Measurements from ENCODE around the gene SLC17A5. TPM values are rescaled to one million over a fixed set of nuclear protein-coding genes. Genes with fewer than 3 reads are reported as not detected.
"Not testable (repeated sequence)": the region's sequence is repeated elsewhere in the genome, so short reads cannot be mapped to it uniquely, and the experiment has no call there.

SLC17A5 gene
- total RNA-seq, 4 donors from 2014 or later = 11.3 to 13.2 (median 12.2) TPM

DNA sequence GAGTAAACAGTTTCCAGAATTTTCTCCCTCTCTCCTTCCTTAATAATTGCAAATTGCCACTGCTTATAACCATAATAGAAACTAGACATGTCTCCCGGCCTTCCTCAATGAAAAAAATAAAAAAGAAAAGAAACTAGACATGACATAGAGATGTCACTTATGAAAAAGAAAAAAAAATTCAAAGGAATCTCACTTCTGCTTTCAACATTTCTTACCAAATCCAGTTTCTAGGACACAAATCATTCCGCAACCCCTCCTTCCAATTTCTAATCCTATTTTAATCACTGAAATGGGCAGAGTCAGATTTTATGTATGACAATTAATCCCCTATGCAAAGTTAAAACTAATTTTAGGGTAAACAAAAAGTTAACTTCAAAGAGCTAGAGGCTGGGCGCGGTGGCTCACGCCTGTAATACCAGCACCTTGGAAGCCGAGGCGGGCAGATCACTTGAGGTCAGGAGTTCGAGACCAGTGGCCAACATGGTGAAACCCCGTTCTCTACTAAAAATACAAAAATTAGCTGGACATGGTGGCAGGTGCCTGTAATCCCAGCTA is 92.9 kb downstream of the SLC17A5 start:
- TF ChIP-seq, protein P1, sequence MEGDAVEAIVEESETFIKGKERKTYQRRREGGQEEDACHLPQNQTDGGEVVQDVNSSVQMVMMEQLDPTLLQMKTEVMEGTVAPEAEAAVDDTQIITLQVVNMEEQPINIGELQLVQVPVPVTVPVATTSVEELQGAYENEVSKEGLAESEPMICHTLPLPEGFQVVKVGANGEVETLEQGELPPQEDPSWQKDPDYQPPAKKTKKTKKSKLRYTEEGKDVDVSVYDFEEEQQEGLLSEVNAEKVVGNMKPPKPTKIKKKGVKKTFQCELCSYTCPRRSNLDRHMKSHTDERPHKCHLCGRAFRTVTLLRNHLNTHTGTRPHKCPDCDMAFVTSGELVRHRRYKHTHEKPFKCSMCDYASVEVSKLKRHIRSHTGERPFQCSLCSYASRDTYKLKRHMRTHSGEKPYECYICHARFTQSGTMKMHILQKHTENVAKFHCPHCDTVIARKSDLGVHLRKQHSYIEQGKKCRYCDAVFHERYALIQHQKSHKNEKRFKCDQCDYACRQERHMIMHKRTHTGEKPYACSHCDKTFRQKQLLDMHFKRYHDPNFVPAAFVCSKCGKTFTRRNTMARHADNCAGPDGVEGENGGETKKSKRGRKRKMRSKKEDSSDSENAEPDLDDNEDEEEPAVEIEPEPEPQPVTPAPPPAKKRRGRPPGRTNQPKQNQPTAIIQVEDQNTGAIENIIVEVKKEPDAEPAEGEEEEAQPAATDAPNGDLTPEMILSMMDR (IDR thresholded peaks at IDR 0.05) = no peak
- TF ChIP-seq POLR2A (IDR thresholded peaks at IDR 0.05) = no peak
- 85 to 89% methylated on average over 9 of the region's 9 CpGs for WGBS, 2 donors
- intact Hi-C loops (cut with DNase I; ENCODE audit: low total_unique reads) = no loop called here
- H3K4me3 ChIP-seq (ENCODE audit: low read depth, poor library complexity, severe bottlenecking) = no peak overlapping the region
- DNase-seq (ENCODE audit: low spot score in 2 of 2) = no peak

DNA sequence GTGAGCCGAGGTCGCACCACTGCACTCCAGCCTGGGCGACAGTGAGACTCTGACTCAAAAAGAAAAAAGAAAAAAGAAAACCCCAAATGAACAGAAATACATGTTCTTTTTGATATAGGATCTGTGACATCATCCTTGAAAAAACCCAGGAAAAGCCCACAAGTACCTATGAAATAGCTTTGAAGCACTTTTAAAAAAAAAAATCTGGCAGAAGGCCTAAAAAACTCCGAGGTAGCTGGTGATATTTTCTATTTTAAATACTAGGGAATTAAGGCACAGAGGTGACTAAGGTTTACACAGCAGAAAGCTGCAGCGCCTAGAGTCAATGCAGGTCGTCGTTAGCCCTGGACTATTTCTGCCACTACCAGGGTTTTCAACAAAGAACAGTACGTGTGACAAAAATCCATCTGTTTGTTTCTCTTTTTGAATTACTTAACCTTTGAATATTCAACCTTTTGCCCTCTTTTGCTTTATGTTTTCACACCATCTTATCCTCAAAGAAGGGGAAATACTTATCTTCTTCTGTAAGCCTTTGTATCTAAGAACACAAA is 93.5 kb downstream of the SLC17A5 start:
- intact Hi-C loops (cut with DNase I; ENCODE audit: low total_unique reads) = no loop called here
- H3K4me3 ChIP-seq (ENCODE audit: low read depth, poor library complexity, severe bottlenecking) = no peak overlapping the region
- no peak for DNase-seq (ENCODE audit: low spot score in 2 of 2)
- WGBS, 2 donors = 66 to 68% methylated on average over 8 of the region's 8 CpGs
- TF ChIP-seq POLR2A (IDR thresholded peaks at IDR 0.05) = no peak
- TF ChIP-seq, protein P1 (IDR thresholded peaks at IDR 0.05) = no peak

DNA sequence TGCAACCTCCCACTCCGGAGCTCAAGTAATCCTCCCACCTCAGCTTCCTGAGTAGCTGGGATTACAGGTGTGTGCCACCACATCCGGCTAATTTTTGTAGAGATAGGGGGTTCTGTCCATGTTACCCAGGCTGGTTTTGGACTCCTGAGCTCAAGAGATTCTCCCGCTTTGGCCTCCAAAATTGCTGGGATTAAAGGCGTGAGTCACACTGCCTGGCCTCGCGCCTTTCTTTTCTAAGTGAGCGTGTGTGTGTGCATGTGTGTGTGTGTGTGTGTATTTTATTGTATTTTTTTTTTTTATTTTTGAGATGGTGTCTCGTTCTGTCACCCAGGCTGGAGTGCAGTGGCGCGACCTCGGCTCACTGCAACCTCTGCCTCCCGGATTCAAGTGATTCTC is 94.4 kb downstream of the SLC17A5 start:
- DNase-seq (ENCODE audit: low spot score in 2 of 2); H3K4me3 ChIP-seq (ENCODE audit: low read depth, poor library complexity, severe bottlenecking); intact Hi-C loops (cut with DNase I; ENCODE audit: low total_unique reads): not testable (repeated sequence)
- whole genome bisulfite sequencing, 2 donors = 95% methylated on average over 12 of the region's 12 CpGs

DNA sequence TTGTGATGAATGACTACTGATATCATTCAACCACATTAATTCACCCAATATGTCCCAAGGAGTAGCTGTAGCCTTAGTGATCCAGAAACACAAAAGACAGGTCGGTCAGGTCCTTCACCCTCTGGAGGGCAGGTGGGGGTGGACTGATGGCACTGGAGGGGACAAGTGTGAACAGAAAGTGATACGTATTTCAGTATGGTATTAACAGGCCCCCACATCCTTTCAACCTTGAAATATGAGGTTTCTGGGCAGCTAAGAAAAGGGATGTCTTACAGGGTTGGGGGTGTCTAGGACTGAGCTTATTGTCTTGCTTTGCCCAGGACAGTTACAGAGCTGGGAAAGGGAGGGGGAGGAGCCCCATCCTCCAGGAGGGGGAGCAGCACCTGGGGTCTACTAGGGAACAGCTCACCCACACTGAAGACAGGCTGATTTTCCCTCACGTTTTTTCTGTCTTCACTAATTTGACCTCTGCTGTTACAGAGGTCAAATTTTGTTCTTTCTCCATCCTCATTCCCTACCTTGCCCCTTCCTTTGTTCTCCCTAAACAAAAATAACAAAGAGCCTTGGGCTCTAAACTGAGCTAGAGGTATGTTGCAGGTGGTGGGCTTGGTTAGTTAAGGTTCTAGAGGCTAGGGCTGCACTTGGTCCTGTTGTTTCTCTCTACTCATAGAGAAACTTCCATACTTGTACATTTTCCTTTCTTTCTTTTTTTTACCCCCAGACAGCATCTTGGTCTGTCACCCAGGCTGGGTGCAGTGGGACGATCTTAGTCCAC is 95.0 kb downstream of the SLC17A5 start:
- intact Hi-C loops (cut with DNase I; ENCODE audit: low total_unique reads) = no loop called here
- DNase-seq (ENCODE audit: low spot score in 2 of 2) = no peak
- no peak overlapping the region for H3K4me3 ChIP-seq (ENCODE audit: low read depth, poor library complexity, severe bottlenecking)
- TF ChIP-seq, protein P1 (IDR thresholded peaks at IDR 0.05) = no peak
- TF ChIP-seq POLR2A (IDR thresholded peaks at IDR 0.05) = no peak
- WGBS, 2 donors = 73 to 85% methylated on average over 4 of the region's 4 CpGs

DNA sequence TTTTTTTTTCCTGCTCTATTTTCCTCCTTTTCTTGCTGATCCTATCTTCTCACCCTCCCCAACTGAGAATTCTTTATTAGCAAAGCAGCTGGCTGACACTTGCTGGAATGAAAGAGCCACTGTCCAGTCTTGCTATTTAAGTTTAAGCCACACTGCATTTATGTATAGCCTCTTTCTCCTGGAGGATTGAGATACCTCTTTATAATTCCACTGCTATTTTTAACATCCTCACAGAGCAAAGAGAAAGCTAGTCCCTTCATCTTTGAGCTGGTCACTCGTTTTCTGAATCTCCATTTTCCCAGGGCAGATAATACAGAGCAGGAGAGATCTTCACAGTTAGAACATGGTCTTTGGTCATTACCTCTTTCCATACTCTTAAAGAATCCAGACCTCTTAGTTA is 97.0 kb downstream of the SLC17A5 start:
- no peak for DNase-seq (ENCODE audit: low spot score in 2 of 2)
- WGBS, 2 donors = 67 to 69% methylated on average over 1 of the region's 1 CpG
- intact Hi-C loops (cut with DNase I; ENCODE audit: low total_unique reads) = no loop called here
- H3K4me3 ChIP-seq (ENCODE audit: low read depth, poor library complexity, severe bottlenecking) = no peak overlapping the region
- TF ChIP-seq POLR2A (IDR thresholded peaks at IDR 0.05) = no peak
- TF ChIP-seq, protein P1 (IDR thresholded peaks at IDR 0.05) = no peak

DNA sequence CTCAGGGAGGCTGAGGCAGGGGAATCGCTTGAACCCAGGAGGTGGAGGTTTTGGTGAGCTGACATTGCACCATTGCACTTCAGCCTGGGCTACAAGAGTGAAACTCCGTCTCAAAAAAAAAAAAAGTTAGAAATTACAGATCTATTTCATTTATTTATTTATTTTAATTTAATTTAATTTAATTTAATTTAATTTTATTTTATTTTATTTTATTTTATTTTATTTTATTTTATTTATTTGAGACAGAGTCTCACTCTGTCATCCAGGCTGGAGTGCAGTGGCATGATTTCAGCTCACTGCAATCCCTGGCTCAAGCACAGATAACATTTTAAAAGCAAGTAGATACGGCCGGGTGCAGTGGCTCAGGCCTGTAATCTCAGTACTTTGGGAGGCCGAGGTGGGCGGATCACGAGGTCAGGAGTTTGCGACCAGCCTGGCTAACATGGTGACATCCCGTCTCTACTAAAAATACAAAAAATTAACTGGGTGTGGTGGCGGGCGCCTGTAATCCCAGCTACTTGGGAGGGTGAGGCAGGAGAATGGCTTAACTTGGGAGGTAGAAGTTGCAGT is 98.3 kb downstream of the SLC17A5 start:
- intact Hi-C loops (cut with DNase I; ENCODE audit: low total_unique reads) = not testable (repeated sequence)
- WGBS, 2 donors = 97 to 98% methylated on average over 11 of the region's 11 CpGs

DNA sequence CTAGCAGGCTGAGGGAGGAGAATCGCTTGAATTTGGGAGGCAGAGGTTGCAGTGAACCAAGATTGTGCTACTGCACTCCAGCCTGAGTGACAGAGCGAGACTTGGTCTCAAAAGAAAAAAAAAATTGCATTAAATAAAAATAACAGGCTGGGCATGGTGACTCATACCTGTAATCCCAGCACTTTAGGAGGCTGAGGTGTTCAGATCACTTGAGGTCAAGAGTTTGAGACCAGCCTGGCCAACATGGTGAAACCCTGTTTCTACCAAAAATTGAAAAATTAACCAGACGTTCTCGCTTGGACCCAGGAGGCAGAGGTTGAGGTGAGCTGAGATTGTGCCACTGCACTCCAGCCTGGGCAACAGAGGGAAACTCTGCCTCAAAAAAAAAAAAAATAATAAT is 102.7 kb downstream of the SLC17A5 start:
- 90 to 95% methylated on average over 4 of the region's 4 CpGs for WGBS, 2 donors
- intact Hi-C loops (cut with DNase I; ENCODE audit: low total_unique reads); DNase-seq (ENCODE audit: low spot score in 2 of 2); H3K4me3 ChIP-seq (ENCODE audit: low read depth, poor library complexity, severe bottlenecking): not testable (repeated sequence)

More for the DNA sequence above, 98.3 kb downstream of the SLC17A5 start:
- not testable (repeated sequence) for H3K4me3 ChIP-seq (ENCODE audit: low read depth, poor library complexity, severe bottlenecking); DNase-seq (ENCODE audit: low spot score in 2 of 2)
